Measurements from ENCODE around the gene CLEC20A. TPM values are rescaled to one million over a fixed set of nuclear protein-coding genes. Genes with fewer than 3 reads are reported as not detected.

Gene CLEC20A
- total RNA-seq, 1 experiment from 2014 or later = not detected

- ATAC-seq (no peak), DNase-seq (no peak)
- no peak overlapping the region for H3K4me3 ChIP-seq (ENCODE audit: low read length)
- intact Hi-C loops (cut with micrococcal nuclease) = no loop called here
- no peak overlapping the region for H2AFZ ChIP-seq (ENCODE audit: low read length)
- BruUV-seq (replicated peaks) = no TSS peak
- no peaks in the 10 kb centered on the region for H3K27me3 ChIP-seq (ENCODE audit: low read length)
- ChIA-PET POLR2A (ENCODE audit: unreplicated experiment) (no interaction called here), CTCF (interaction anchor here (0.5 kb wide), 1 partner anchor 15 kb away, joined by 3 read pairs; no protein-coding TSS in a partner anchor)
- H3K4me1 ChIP-seq (ENCODE audit: insufficient read depth, low read length) = no peaks in the 10 kb centered on the region
- no peak overlapping the region for H3K27ac ChIP-seq (ENCODE audit: low read length)
- H3K9me3 ChIP-seq (ENCODE audit: low read length) = no peaks in the 10 kb centered on the region
- H3K36me3 ChIP-seq (ENCODE audit: low read depth, low read length) = no peaks in the 10 kb centered on the region
- no peak overlapping the region for H3K4me2 ChIP-seq (ENCODE audit: low read length)
- no peaks in the 10 kb centered on the region for H3K9me2 ChIP-seq (replicated peaks; ENCODE audit: low read length)
- no peak overlapping the region for H3K9ac ChIP-seq (ENCODE audit: low read length)
- H3F3A ChIP-seq (ENCODE audit: low read length, unreplicated experiment) = no peaks in the 10 kb centered on the region
- H3K79me2 ChIP-seq (ENCODE audit: low read length) = no peaks in the 10 kb centered on the region
- TF ChIP-seq EZH2 (IDR thresholded peaks at IDR 0.05; ENCODE audit: low read length, unreplicated experiment) = no peak
- no peak for TF ChIP-seq EZH2phosphoT487 (IDR thresholded peaks at IDR 0.05; ENCODE audit: borderline replicate concordance, low read length)
- TF ChIP-seq CTCF (conservative IDR thresholded peaks at IDR 0.05; ENCODE audit: low read depth, low read length) = no peak
- no peaks in the 10 kb centered on the region for H4K20me1 ChIP-seq (ENCODE audit: low read length)
Observed at GRCh38 chr1:178487070-178487615, 9.6 kb downstream of the CLEC20A start.

GRCh38 chr1:178486100-178487069 is 10.4 kb downstream of the CLEC20A start:
- H3K9ac ChIP-seq (ENCODE audit: low read length) = no peak overlapping the region

More at GRCh38 chr1:178486100-178487069, 10.4 kb downstream of the CLEC20A start:
- no peak overlapping the region for H3K4me2 ChIP-seq (ENCODE audit: low read length)
- CTCF ChIA-PET = interaction anchor here (0.5 kb wide), 1 partner anchor 16 kb away, joined by 3 read pairs; no protein-coding TSS in a partner anchor
- TF ChIP-seq CTCF (conservative IDR thresholded peaks at IDR 0.05; ENCODE audit: low read depth, low read length) (no peak), EZH2 (IDR thresholded peaks at IDR 0.05; ENCODE audit: low read length, unreplicated experiment) (no peak), EZH2phosphoT487 (IDR thresholded peaks at IDR 0.05; ENCODE audit: borderline replicate concordance, low read length) (no peak)
- no peaks in the 10 kb centered on the region for H4K20me1 ChIP-seq (ENCODE audit: low read length)
- no peak overlapping the region for H3K4me3 ChIP-seq (ENCODE audit: low read length)
- no peaks in the 10 kb centered on the region for H3K27me3 ChIP-seq (ENCODE audit: low read length)
- no peaks in the 10 kb centered on the region for H3K36me3 ChIP-seq (ENCODE audit: low read depth, low read length)
- POLR2A ChIA-PET (ENCODE audit: unreplicated experiment) = no interaction called here
- intact Hi-C loops (cut with micrococcal nuclease) = no loop called here
- H3F3A ChIP-seq (ENCODE audit: low read length, unreplicated experiment) = no peaks in the 10 kb centered on the region
- H3K79me2 ChIP-seq (ENCODE audit: low read length) = no peaks in the 10 kb centered on the region
- ATAC-seq (no peak), DNase-seq (no peak)
- H3K9me3 ChIP-seq (ENCODE audit: low read length) = no peaks in the 10 kb centered on the region
- H3K27ac ChIP-seq (ENCODE audit: low read length) = no peak overlapping the region
- no peaks in the 10 kb centered on the region for H3K4me1 ChIP-seq (ENCODE audit: insufficient read depth, low read length)
- no TSS peak for BruUV-seq (replicated peaks)
- no peak overlapping the region for H2AFZ ChIP-seq (ENCODE audit: low read length)
- H3K9me2 ChIP-seq (replicated peaks; ENCODE audit: low read length) = no peaks in the 10 kb centered on the region

Data from PC-3 (cell line).